Hematopoietic multipotent progenitor cell (in vitro differentiated cells): Measurements from ENCODE around the gene FSTL4. TPM values are rescaled to one million over a fixed set of nuclear protein-coding genes. Genes with fewer than 3 reads are reported as not detected.

Experiments used
- DNase-seq, 3 donors: peaks; one replicate each; pipeline ENCODE4 v3.0.0-alpha.2; 2011 to 2015; ENCODE audit warnings: low read depth in 2 of 3, low spot score in 2 of 3
- total RNA-seq: library from RNA; depleted of rRNA; stranded (reverse); fragments of >200 nt; gene quantifications from one replicate; pipeline ENCODE4 v1.2.3, GENCODE V29; 2012

FSTL4 gene
- total RNA-seq, 1 donor: under 0.01 TPM

- DNase-seq: no peak
These were observed 128.8 kb downstream of the FSTL4 start for GRCh38 chr5:133483406-133484090.

- DNase-seq: no peak
These were observed 130.3 kb downstream of the FSTL4 start for GRCh38 chr5:133482028-133482427.

- no peak for DNase-seq
These were observed 131.5 kb downstream of the FSTL4 start for GRCh38 chr5:133480866-133481265.

GRCh38 chr5:133480366-133480765 is 132.0 kb downstream of the FSTL4 start:
- DNase-seq: no peak

- DNase-seq: peak in 1 of 3 donors; percentile 20
These were observed 133.9 kb downstream of the FSTL4 start for GRCh38 chr5:133478199-133478985.

GRCh38 chr5:133475986-133476385 is 136.4 kb downstream of the FSTL4 start:
- no peak for DNase-seq

GRCh38 chr5:133474851-133475590 is 137.3 kb downstream of the FSTL4 start:
- no peak for DNase-seq

GRCh38 chr5:133473291-133473690 is 139.1 kb downstream of the FSTL4 start:
- DNase-seq: no peak

- no peak for DNase-seq
These were observed 139.5 kb downstream of the FSTL4 start for GRCh38 chr5:133472829-133473228.

GRCh38 chr5:133471699-133472098 is 140.6 kb downstream of the FSTL4 start:
- DNase-seq: no peak

- DNase-seq: peak in 1 of 3 donors; percentile 69
These were observed 141.5 kb downstream of the FSTL4 start for GRCh38 chr5:133470841-133471240.

GRCh38 chr5:133469846-133470245 is 142.5 kb downstream of the FSTL4 start:
- DNase-seq: no peak

GRCh38 chr5:133469252-133469651 is 143.1 kb downstream of the FSTL4 start:
- DNase-seq: no peak

- DNase-seq: no peak
These were observed 143.7 kb downstream of the FSTL4 start for GRCh38 chr5:133468596-133468995.

GRCh38 chr5:133467826-133468463 is 144.4 kb downstream of the FSTL4 start:
- no peak for DNase-seq

GRCh38 chr5:133467335-133467779 is 145.0 kb downstream of the FSTL4 start:
- DNase-seq: peak in 1 of 3 donors; percentile 10

GRCh38 chr5:133466556-133467334 is 145.6 kb downstream of the FSTL4 start:
- DNase-seq: no peak

GRCh38 chr5:133464013-133464412 is 148.3 kb downstream of the FSTL4 start:
- no peak for DNase-seq

- DNase-seq: no peak
These were observed 150.4 kb downstream of the FSTL4 start for GRCh38 chr5:133461796-133462516.
